Central memory CD8-positive, alpha-beta T cell (primary cell): ENCODE results near the gene SRP68.
A peak's percentile ranks its signal among the peaks of the same experiment; 100 is the strongest.

Experiments
- ATAC-seq: fragments of 150-1000 bp; cut with Tn5 transposase; replicated peaks from 2 replicates; pipeline ENCODE4 v1.10.0; 2022; ENCODE audit warnings: mild to moderate bottlenecking, moderate FRiP score, moderate number of reproducible peaks; ENCODE audit not compliant: poor library complexity, severe bottlenecking; ENCODE audit errors: extremely low read depth
- DNase-seq, 2 donors: peaks; one replicate each; pipeline ENCODE4 v3.0.0; 2021; ENCODE audit warnings: low spot score in 2 of 2
- H3K27ac Mint-ChIP-seq: one replicate; pipeline ENCODE4 v1.8.0; 2022; ENCODE audit warnings: low read depth, mild to moderate bottlenecking, moderate library complexity, mixed read lengths
- H3K27me3 Mint-ChIP-seq: one replicate; pipeline ENCODE4 v1.8.0; 2022; ENCODE audit warnings: mixed read lengths
- H3K36me3 Mint-ChIP-seq: one replicate; pipeline ENCODE4 v1.8.0; 2022; ENCODE audit warnings: mild to moderate bottlenecking, moderate library complexity, mixed read lengths; ENCODE audit not compliant: insufficient read depth
- H3K4me1 Mint-ChIP-seq: one replicate; pipeline ENCODE4 v1.8.0; 2022; ENCODE audit warnings: mixed read lengths
- H3K4me3 Mint-ChIP-seq: one replicate; pipeline ENCODE4 v1.8.0; 2022; ENCODE audit warnings: mild to moderate bottlenecking, moderate library complexity, mixed read lengths
- H3K9me3 Mint-ChIP-seq: one replicate; pipeline ENCODE4 v1.8.0; 2022; ENCODE audit warnings: mixed read lengths

Gene SRP68

GRCh38 chr17:76086384-76086783 is 14.1 kb upstream of the SRP68 start:
- H3K27ac Mint-ChIP-seq: peak overlapping the region; percentile 57
- no peaks in the 10 kb centered on the region for H3K4me1 Mint-ChIP-seq
- DNase-seq (no peak), ATAC-seq (no peak)
- no peaks in the 10 kb centered on the region for H3K9me3 Mint-ChIP-seq
- H3K4me3 Mint-ChIP-seq: no peak overlapping the region
- peaks cover 12% of the 10 kb centered on the region for H3K36me3 Mint-ChIP-seq
- no peaks in the 10 kb centered on the region for H3K27me3 Mint-ChIP-seq

GRCh38 chr17:76085731-76086366 is 13.5 kb upstream of the SRP68 start:
- Mint-ChIP-seq H3K4me1 (no peaks in the 10 kb centered on the region), H3K9me3 (no peaks in the 10 kb centered on the region), H3K36me3 (peaks cover 11% of the 10 kb centered on the region), H3K27me3 (no peaks in the 10 kb centered on the region), H3K27ac (peak overlapping the region; percentile 57), H3K4me3 (no peak overlapping the region)
- no peak for DNase-seq
- ATAC-seq: no peak

GRCh38 chr17:76085066-76085730 is 12.9 kb upstream of the SRP68 start:
- Mint-ChIP-seq H3K4me3 (no peak overlapping the region), H3K27ac (no peak overlapping the region), H3K4me1 (no peaks in the 10 kb centered on the region), H3K36me3 (peaks cover 13% of the 10 kb centered on the region), H3K27me3 (no peaks in the 10 kb centered on the region), H3K9me3 (no peaks in the 10 kb centered on the region)
- ATAC-seq: no peak
- DNase-seq: no peak

GRCh38 chr17:76083536-76084182 is 11.3 kb upstream of the SRP68 start:
- peaks cover 13% of the 10 kb centered on the region for H3K36me3 Mint-ChIP-seq
- peaks cover 3% of the 10 kb centered on the region for H3K4me1 Mint-ChIP-seq
- ATAC-seq: no peak
- no peaks in the 10 kb centered on the region for H3K9me3 Mint-ChIP-seq
- no peak overlapping the region for H3K4me3 Mint-ChIP-seq
- no peak for DNase-seq
- H3K27me3 Mint-ChIP-seq: no peaks in the 10 kb centered on the region
- no peak overlapping the region for H3K27ac Mint-ChIP-seq

- H3K9me3 Mint-ChIP-seq: no peaks in the 10 kb centered on the region
- ATAC-seq: no peak
- H3K27ac Mint-ChIP-seq: peak overlapping the region; percentile 17
- DNase-seq: no peak
- no peak overlapping the region for H3K4me3 Mint-ChIP-seq
- H3K4me1 Mint-ChIP-seq: peaks cover 8% of the 10 kb centered on the region
- peaks cover 4% of the 10 kb centered on the region for H3K27me3 Mint-ChIP-seq
- peaks cover 13% of the 10 kb centered on the region for H3K36me3 Mint-ChIP-seq
Measured at GRCh38 chr17:76082326-76083251, 10.3 kb upstream of the SRP68 start.

GRCh38 chr17:76081295-76082210 is 9.2 kb upstream of the SRP68 start:
- Mint-ChIP-seq H3K36me3 (peaks cover 11% of the 10 kb centered on the region), H3K27ac (peak overlapping the region; percentile 17), H3K9me3 (no peaks in the 10 kb centered on the region), H3K4me3 (no peak overlapping the region), H3K27me3 (peaks cover 14% of the 10 kb centered on the region), H3K4me1 (peaks cover 16% of the 10 kb centered on the region)
- no peak for ATAC-seq
- DNase-seq: no peak

GRCh38 chr17:76080768-76081287 is 8.5 kb upstream of the SRP68 start:
- Mint-ChIP-seq H3K4me3 (no peak overlapping the region), H3K27me3 (peaks cover 16% of the 10 kb centered on the region), H3K27ac (peak overlapping the region; percentile 17), H3K4me1 (peaks cover 19% of the 10 kb centered on the region), H3K36me3 (peaks cover 10% of the 10 kb centered on the region), H3K9me3 (no peaks in the 10 kb centered on the region)
- DNase-seq (no peak), ATAC-seq (no peak)

- Mint-ChIP-seq H3K4me1 (peaks cover 25% of the 10 kb centered on the region), H3K36me3 (peaks cover 10% of the 10 kb centered on the region), H3K4me3 (no peak overlapping the region), H3K27ac (no peak overlapping the region), H3K9me3 (no peaks in the 10 kb centered on the region), H3K27me3 (peaks cover 22% of the 10 kb centered on the region)
- DNase-seq (no peak), ATAC-seq (no peak)
Measured at GRCh38 chr17:76079956-76080767, 7.8 kb upstream of the SRP68 start.

- DNase-seq (no peak), ATAC-seq (no peak)
- peaks cover 12% of the 10 kb centered on the region for H3K36me3 Mint-ChIP-seq
- peaks cover 28% of the 10 kb centered on the region for H3K27me3 Mint-ChIP-seq
- no peak overlapping the region for H3K4me3 Mint-ChIP-seq
- no peak overlapping the region for H3K27ac Mint-ChIP-seq
- H3K4me1 Mint-ChIP-seq: peaks cover 30% of the 10 kb centered on the region
- no peaks in the 10 kb centered on the region for H3K9me3 Mint-ChIP-seq
Measured at GRCh38 chr17:76079535-76079955, 7.2 kb upstream of the SRP68 start.

GRCh38 chr17:76078860-76079534 is 6.7 kb upstream of the SRP68 start, which contains the start of gene ZACN:
TSS of gene ZACN (plus strand) at chr17:76079182. CDS start at chr17:76079265, 83 bp downstream.
- Mint-ChIP-seq H3K4me1 (peaks cover 30% of the 10 kb centered on the region), H3K27me3 (peaks cover 30% of the 10 kb centered on the region), H3K36me3 (peaks cover 12% of the 10 kb centered on the region), H3K27ac (no peak within 1 kb of the TSS), H3K9me3 (no peaks in the 10 kb centered on the region), H3K4me3 (peak within 1 kb of the TSS; percentile 20)
- ATAC-seq (no peak), DNase-seq (no peak)
